Nephron progenitor cell (in vitro differentiated cells): ENCODE data around the gene RGL2.
A peak's percentile ranks its signal among the peaks of the same experiment; 100 is the strongest.

Experiments used
- DNase-seq: peaks from one replicate; pipeline ENCODE4 v3.0.0; 2021
- H3K27ac Mint-ChIP-seq: 2 replicates; pipeline ENCODE4 v1.8.0; 2021; ENCODE audit warnings: mild to moderate bottlenecking, moderate library complexity, mixed read lengths
- H3K27me3 Mint-ChIP-seq: 2 replicates; pipeline ENCODE4 v1.8.0; 2021; ENCODE audit warnings: mild to moderate bottlenecking, low read depth, mixed read lengths; ENCODE audit not compliant: poor library complexity
- H3K36me3 Mint-ChIP-seq: 2 replicates; pipeline ENCODE4 v1.8.0; 2021; ENCODE audit warnings: low read depth, mixed read lengths
- H3K4me1 Mint-ChIP-seq: 2 replicates; pipeline ENCODE4 v1.8.0; 2021; ENCODE audit warnings: mixed read lengths
- H3K4me3 Mint-ChIP-seq: 2 replicates; pipeline ENCODE4 v1.8.0; 2021; ENCODE audit warnings: mild to moderate bottlenecking, moderate library complexity, mixed read lengths
- H3K9me3 Mint-ChIP-seq: 2 replicates; pipeline ENCODE4 v1.8.0; 2021; ENCODE audit warnings: mild to moderate bottlenecking, moderate library complexity, mixed read lengths
- CTCF ChIP-seq: fragments of 200-600 bp; sonication (generic); IDR thresholded peaks from 2 replicates; pipeline ENCODE4 v1.5.0; 2021; ENCODE audit warnings: antibody characterized with exemption

RGL2 gene

GRCh38 chr6:33250731-33251130 is 48.0 kb downstream of the RGL2 start:
- H3K36me3 Mint-ChIP-seq, result peaks cover 32% of the 10 kb centered on the region

GRCh38 chr6:33249732-33250630 is 48.8 kb downstream of the RGL2 start:
- peak; percentile 36 for DNase-seq
- no peak for TF ChIP-seq CTCF
- Mint-ChIP-seq H3K27ac (peak overlapping the region; percentile 93), H3K36me3 (peaks cover 28% of the 10 kb centered on the region), H3K4me3 (peak overlapping the region; percentile 84), H3K9me3 (no peaks in the 10 kb centered on the region), H3K4me1 (peaks cover 36% of the 10 kb centered on the region), H3K27me3 (peaks cover 21% of the 10 kb centered on the region)

More at GRCh38 chr6:33250731-33251130, 48.0 kb downstream of the RGL2 start:
- no peak for DNase-seq
- Mint-ChIP-seq H3K4me1 (peaks cover 36% of the 10 kb centered on the region), H3K27me3 (peaks cover 14% of the 10 kb centered on the region), H3K9me3 (peaks cover under 1% of the 10 kb centered on the region), H3K27ac (no peak overlapping the region), H3K4me3 (peak overlapping the region; percentile 84)
- no peak for TF ChIP-seq CTCF

- peak; percentile 96 for DNase-seq
- Mint-ChIP-seq H3K4me1 (peaks cover 36% of the 10 kb centered on the region), H3K27ac (peak overlapping the region; percentile 93), H3K4me3 (peak overlapping the region; percentile 84), H3K9me3 (no peaks in the 10 kb centered on the region), H3K27me3 (peaks cover 22% of the 10 kb centered on the region), H3K36me3 (peaks cover 26% of the 10 kb centered on the region)
- no peak for TF ChIP-seq CTCF
Measured at GRCh38 chr6:33248932-33249731, 49.6 kb downstream of the RGL2 start.

- Mint-ChIP-seq H3K36me3 (peaks cover 26% of the 10 kb centered on the region), H3K27me3 (peaks cover 27% of the 10 kb centered on the region), H3K4me1 (peaks cover 36% of the 10 kb centered on the region), H3K4me3 (peak overlapping the region; percentile 84), H3K27ac (no peak overlapping the region), H3K9me3 (no peaks in the 10 kb centered on the region)
- DNase-seq, result no peak
- TF ChIP-seq CTCF, result no peak
Measured at GRCh38 chr6:33248643-33248931, 50.2 kb downstream of the RGL2 start.

GRCh38 chr6:33247977-33248642 is 50.6 kb downstream of the RGL2 start:
- H3K9me3 Mint-ChIP-seq, result no peaks in the 10 kb centered on the region
- H3K4me1 Mint-ChIP-seq, result peaks cover 36% of the 10 kb centered on the region
- peaks cover 26% of the 10 kb centered on the region for H3K36me3 Mint-ChIP-seq
- peaks cover 31% of the 10 kb centered on the region for H3K27me3 Mint-ChIP-seq
- peak; percentile 96 for DNase-seq
- TF ChIP-seq CTCF, result peak; percentile 97
- no peak overlapping the region for H3K27ac Mint-ChIP-seq
- H3K4me3 Mint-ChIP-seq, result peak overlapping the region; percentile 84
